ENCODE data around the gene KLHL28.

DNA sequence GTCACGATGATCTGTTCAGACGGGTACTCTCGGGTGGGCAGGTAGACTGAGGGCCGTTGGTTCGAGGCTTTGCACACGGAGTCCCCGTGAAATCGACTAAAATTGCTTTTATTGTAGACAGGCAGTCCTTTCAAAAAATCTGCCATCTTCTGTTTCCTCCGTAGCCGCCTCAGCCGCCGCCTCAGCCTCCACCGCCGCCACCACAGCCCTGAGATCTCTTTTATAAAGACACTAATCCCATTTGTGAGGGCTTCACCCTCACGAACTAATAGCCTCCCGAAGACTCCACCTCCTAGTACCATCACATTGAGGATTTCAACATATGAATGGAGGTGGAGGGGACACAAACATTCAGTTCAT is 74.2 kb downstream of the KLHL28 start:
- TF ChIP-seq, protein P1, sequence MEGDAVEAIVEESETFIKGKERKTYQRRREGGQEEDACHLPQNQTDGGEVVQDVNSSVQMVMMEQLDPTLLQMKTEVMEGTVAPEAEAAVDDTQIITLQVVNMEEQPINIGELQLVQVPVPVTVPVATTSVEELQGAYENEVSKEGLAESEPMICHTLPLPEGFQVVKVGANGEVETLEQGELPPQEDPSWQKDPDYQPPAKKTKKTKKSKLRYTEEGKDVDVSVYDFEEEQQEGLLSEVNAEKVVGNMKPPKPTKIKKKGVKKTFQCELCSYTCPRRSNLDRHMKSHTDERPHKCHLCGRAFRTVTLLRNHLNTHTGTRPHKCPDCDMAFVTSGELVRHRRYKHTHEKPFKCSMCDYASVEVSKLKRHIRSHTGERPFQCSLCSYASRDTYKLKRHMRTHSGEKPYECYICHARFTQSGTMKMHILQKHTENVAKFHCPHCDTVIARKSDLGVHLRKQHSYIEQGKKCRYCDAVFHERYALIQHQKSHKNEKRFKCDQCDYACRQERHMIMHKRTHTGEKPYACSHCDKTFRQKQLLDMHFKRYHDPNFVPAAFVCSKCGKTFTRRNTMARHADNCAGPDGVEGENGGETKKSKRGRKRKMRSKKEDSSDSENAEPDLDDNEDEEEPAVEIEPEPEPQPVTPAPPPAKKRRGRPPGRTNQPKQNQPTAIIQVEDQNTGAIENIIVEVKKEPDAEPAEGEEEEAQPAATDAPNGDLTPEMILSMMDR (IDR thresholded peaks at IDR 0.05) = no peak
- no peak for TF ChIP-seq POLR2A (IDR thresholded peaks at IDR 0.05)

Data from heart left ventricle (tissue), 13 donors.